Ishikawa (cell line): ENCODE data around the gene ZNF664.

Source experiments
- CEBPB ChIP-seq: IDR thresholded peaks from 2 replicates; pipeline ENCODE4 v1.6.1; 2012
- CREB1 ChIP-seq: IDR thresholded peaks from 2 replicates; pipeline ENCODE4 v1.6.1; 2012; ENCODE audit warnings: low read depth
- EGR1 ChIP-seq: IDR thresholded peaks from 2 replicates; pipeline ENCODE4 v1.6.1; 2012
- EP300 ChIP-seq: IDR thresholded peaks from 2 replicates; pipeline ENCODE4 v1.6.1; 2012; ENCODE audit warnings: borderline replicate concordance
- FOXM1 ChIP-seq: IDR thresholded peaks from 2 replicates; pipeline ENCODE4 v1.6.1; 2012; ENCODE audit warnings: low read depth, borderline replicate concordance
- MAX ChIP-seq: IDR thresholded peaks from 2 replicates; pipeline ENCODE4 v1.6.1; 2012
- NFIC ChIP-seq: IDR thresholded peaks from 2 replicates; pipeline ENCODE4 v1.6.1; 2012
- RAD21 ChIP-seq: IDR thresholded peaks from 2 replicates; pipeline ENCODE4 v1.6.1; 2012; ENCODE audit warnings: low read depth
- REST ChIP-seq: IDR thresholded peaks from 2 replicates; pipeline ENCODE4 v1.6.1; 2012; ENCODE audit warnings: low read depth, mild to moderate bottlenecking
- TAF1 ChIP-seq: IDR thresholded peaks from 2 replicates; pipeline ENCODE4 v1.6.1; 2012; ENCODE audit warnings: low read depth, mild to moderate bottlenecking
- TCF12 ChIP-seq: IDR thresholded peaks from 2 replicates; pipeline ENCODE4 v1.6.1; 2012; ENCODE audit warnings: low read depth
- TEAD4 ChIP-seq: IDR thresholded peaks from 2 replicates; pipeline ENCODE4 v1.6.1; 2012
- YY1 ChIP-seq: IDR thresholded peaks from 2 replicates; pipeline ENCODE4 v1.6.1; 2012; ENCODE audit warnings: low read depth
- ZBTB7A ChIP-seq: IDR thresholded peaks from 2 replicates; pipeline ENCODE4 v1.6.1; 2012; ENCODE audit warnings: low read depth
- TF ChIP-seq, protein P1 (sequence below): IDR thresholded peaks from 2 replicates; pipeline ENCODE4 v1.6.1; 2012

Gene ZNF664

DNA sequence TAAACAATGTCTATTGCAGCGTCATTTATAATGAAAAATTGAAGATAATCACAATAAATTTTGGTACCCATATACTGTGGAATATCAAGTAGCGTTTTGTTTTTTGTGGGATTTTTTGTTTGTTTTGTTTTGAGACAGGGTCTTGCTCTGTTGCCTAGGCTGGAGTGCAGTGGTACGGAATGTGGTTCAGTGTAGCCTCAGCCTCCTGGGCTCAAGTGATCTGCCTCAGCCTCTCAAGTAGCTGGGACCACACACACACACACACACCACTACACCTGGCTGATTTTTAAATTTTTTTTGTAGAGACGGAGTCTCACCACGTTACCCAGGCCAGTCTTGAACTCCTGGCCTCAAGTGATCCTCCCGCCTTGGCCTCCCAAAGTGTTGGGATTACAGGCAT is 6.6 kb downstream of the ZNF664 start:
- no peak for TF ChIP-seq MAX
- no peak for TF ChIP-seq FOXM1
- no peak for TF ChIP-seq TAF1
- TF ChIP-seq, protein P1, sequence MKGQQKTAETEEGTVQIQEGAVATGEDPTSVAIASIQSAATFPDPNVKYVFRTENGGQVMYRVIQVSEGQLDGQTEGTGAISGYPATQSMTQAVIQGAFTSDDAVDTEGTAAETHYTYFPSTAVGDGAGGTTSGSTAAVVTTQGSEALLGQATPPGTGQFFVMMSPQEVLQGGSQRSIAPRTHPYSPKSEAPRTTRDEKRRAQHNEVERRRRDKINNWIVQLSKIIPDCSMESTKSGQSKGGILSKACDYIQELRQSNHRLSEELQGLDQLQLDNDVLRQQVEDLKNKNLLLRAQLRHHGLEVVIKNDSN, result no peak
- TF ChIP-seq RAD21, result no peak
- no peak for TF ChIP-seq TCF12
- no peak for TF ChIP-seq NFIC

- TF ChIP-seq CREB1 (no peak), RAD21 (no peak), TCF12 (no peak), TAF1 (no peak), MAX (no peak), NFIC (no peak), CEBPB (no peak)
Measured at GRCh38 chr12:123982269-123982668, 9.3 kb downstream of the ZNF664 start.

DNA sequence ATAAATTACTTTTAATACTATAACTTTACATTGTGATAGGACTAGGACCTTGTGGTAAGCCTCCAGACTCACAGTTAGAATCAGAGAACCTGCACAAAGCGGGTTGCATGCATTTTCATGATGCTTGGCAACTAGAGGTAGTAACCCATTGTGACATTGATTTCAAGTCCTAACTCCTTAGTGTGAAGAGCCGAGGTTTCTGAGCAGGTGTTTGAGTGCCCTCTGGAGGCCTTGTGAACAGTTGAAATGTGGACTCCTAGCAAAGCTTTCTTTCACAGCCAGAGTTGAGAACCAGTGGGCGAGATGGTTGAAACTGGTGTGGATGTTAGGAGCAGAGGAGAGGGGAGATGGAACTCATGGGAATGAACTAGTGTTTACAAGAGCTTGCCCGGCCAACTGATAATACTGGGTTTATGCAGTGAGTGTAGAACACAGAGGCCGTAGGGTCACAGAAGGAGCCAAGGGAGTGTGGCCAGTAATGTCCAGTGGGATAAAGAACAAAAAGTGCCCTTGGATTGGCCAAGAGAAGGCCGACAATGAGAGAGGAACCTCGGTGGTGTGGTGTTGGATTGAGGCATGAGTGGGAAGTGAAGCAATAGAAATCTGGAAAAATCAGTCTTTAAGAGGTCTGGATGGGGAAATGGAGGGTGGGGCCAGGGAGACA is 10.9 kb downstream of the ZNF664 start:
- TF ChIP-seq RAD21 (peak; percentile 63), TAF1 (no peak)

- TF ChIP-seq TCF12 (no peak), MAX (no peak), YY1 (no peak)
- TF ChIP-seq, protein P1, result no peak
Measured at GRCh38 chr12:123984903-123985302, 11.9 kb downstream of the ZNF664 start.

- TF ChIP-seq YY1 (no peak), TAF1 (no peak), REST (no peak), FOXM1 (no peak), TCF12 (no peak), ZBTB7A (no peak), CEBPB (no peak), TEAD4 (no peak), RAD21 (no peak), NFIC (no peak), EP300 (no peak), MAX (no peak), CREB1 (no peak), EGR1 (no peak)
- TF ChIP-seq, protein P1, result no peak
Measured at GRCh38 chr12:123986374-123986965, 13.5 kb downstream of the ZNF664 start.

DNA sequence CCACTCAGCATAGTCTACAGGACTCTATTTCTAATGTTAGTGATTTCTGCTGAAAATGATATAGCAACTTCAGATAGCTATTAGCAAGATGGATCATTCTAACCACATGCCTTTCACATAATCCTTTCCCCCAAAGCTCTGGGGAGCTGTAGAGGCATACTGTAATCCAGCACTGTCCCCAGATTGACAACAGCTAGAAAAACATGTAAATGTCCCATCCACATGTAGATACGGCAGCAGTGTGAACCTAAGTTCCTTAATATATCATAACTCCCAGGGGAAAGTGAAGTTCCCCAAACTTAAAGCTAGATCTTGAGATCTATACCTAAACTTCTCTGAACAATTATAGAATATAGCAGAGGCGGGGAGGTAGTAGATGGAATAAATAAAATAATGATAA is 14.0 kb downstream of the ZNF664 start:
- TF ChIP-seq CREB1 (no peak), FOXM1 (no peak), RAD21 (no peak), ZBTB7A (no peak), TEAD4 (no peak), CEBPB (no peak), TAF1 (no peak), YY1 (no peak), TCF12 (no peak), REST (no peak), EP300 (no peak), EGR1 (no peak), MAX (no peak), NFIC (no peak)
- TF ChIP-seq, protein P1, result no peak
